ENCODE data around the gene PRDM15. TPM values are rescaled to one million over a fixed set of nuclear protein-coding genes. Genes with fewer than 3 reads are reported as not detected.
A peak's percentile ranks its signal among the peaks of the same experiment; 100 is the strongest.

The PRDM15 gene
- total RNA-seq, 1 experiment from 2014 or later: 9.8 TPM

- ChIA-PET CTCF (no interaction called here), POLR2A (no interaction called here), RAD21 (ENCODE audit: low non-redundant PET in 1 of 2, low total read pairs in 2 of 2, uncharacterized antibody in 2 of 2, unreplicated experiment in 2 of 2) (no interaction called here)
- Histone ChIP-seq H3K27me3 (ENCODE audit: insufficient read depth, low read length) (no peaks in the 10 kb centered on the region), H3K9me3 (ENCODE audit: control insufficient read depth in 1 of 2, insufficient read depth in 1 of 2, low read depth in 1 of 2, low read length in 2 of 2) (no peaks in the 10 kb centered on the region), H2AFZ (ENCODE audit: low read depth, low read length, poor library complexity, severe bottlenecking) (no peak overlapping the region), H3K79me2 (ENCODE audit: insufficient read depth, low read length) (no peaks in the 10 kb centered on the region), H3K4me1 (ENCODE audit: control insufficient read depth in 1 of 2, insufficient read depth in 2 of 2, low read length in 2 of 2) (peaks cover 0 to 14% of the 10 kb centered on the region in 2 experiments; a peak in 1 of 4 replicates), H3K4me2 (ENCODE audit: low read length) (no peak overlapping the region), H3K27ac (ENCODE audit: low read depth, low read length) (no peak overlapping the region), H4K20me1 (ENCODE audit: insufficient read depth) (no peaks in the 10 kb centered on the region), H3K9ac (ENCODE audit: low read length) (no peak overlapping the region), H3K36me3 (ENCODE audit: control insufficient read depth in 1 of 2, insufficient read depth in 2 of 2, low read length in 2 of 2) (peaks cover 0 to 5% of the 10 kb centered on the region in 2 experiments; a peak in 1 of 4 replicates), H3K9me2 (ENCODE audit: insufficient read depth) (no peaks in the 10 kb centered on the region), H3K4me3 (replicated peaks in 1 of 2; ENCODE audit: low read depth in 1 of 2, low read length in 2 of 2) (no peak overlapping the region)
- no peak for DNase-seq (ENCODE audit: low read depth, low spot score)
- no peak for TF ChIP-seq ATF3 (IDR thresholded peaks at IDR 0.05)
- TF ChIP-seq POLR2AphosphoS5 (IDR thresholded peaks at IDR 0.05; ENCODE audit: low read depth, low read length): no peak
- no peak for TF ChIP-seq CEBPB (IDR thresholded peaks at IDR 0.05; ENCODE audit: low read depth)
- TF ChIP-seq YY1 (IDR thresholded peaks at IDR 0.05; ENCODE audit: extremely low read depth, insufficient replicate concordance, low read depth, low read length): no peak
- TF ChIP-seq SRF (IDR thresholded peaks at IDR 0.05; ENCODE audit: low read depth): no peak
- no peak for TF ChIP-seq JUND (IDR thresholded peaks at IDR 0.05)
- TF ChIP-seq TCF7L2 (IDR thresholded peaks at IDR 0.05; ENCODE audit: borderline replicate concordance, extremely low read depth, insufficient read depth, insufficient read length): no peak
- TF ChIP-seq EZH2 (IDR thresholded peaks at IDR 0.05): no peak
- no peak for TF ChIP-seq SIN3A (IDR thresholded peaks at IDR 0.05; ENCODE audit: low read depth)
- TF ChIP-seq EZH2phosphoT487 (IDR thresholded peaks at IDR 0.05; ENCODE audit: borderline replicate concordance): no peak
- no peak for TF ChIP-seq FOSL1 (IDR thresholded peaks at IDR 0.05; ENCODE audit: low read depth)
- TF ChIP-seq ELF1 (IDR thresholded peaks at IDR 0.05; ENCODE audit: borderline replicate concordance, low read depth): no peak
- no peak for TF ChIP-seq ZFX (IDR thresholded peaks at IDR 0.05)
- TF ChIP-seq ZNF274 (IDR thresholded peaks at IDR 0.05; ENCODE audit: low read depth, low read length): no peak
- no peak for TF ChIP-seq CBX3 (IDR thresholded peaks at IDR 0.05; ENCODE audit: low read depth)
- TF ChIP-seq, protein P1, sequence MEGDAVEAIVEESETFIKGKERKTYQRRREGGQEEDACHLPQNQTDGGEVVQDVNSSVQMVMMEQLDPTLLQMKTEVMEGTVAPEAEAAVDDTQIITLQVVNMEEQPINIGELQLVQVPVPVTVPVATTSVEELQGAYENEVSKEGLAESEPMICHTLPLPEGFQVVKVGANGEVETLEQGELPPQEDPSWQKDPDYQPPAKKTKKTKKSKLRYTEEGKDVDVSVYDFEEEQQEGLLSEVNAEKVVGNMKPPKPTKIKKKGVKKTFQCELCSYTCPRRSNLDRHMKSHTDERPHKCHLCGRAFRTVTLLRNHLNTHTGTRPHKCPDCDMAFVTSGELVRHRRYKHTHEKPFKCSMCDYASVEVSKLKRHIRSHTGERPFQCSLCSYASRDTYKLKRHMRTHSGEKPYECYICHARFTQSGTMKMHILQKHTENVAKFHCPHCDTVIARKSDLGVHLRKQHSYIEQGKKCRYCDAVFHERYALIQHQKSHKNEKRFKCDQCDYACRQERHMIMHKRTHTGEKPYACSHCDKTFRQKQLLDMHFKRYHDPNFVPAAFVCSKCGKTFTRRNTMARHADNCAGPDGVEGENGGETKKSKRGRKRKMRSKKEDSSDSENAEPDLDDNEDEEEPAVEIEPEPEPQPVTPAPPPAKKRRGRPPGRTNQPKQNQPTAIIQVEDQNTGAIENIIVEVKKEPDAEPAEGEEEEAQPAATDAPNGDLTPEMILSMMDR (IDR thresholded peaks at IDR 0.05 in 2 of 3, conservative IDR thresholded peaks at IDR 0.05 in 1 of 3; ENCODE audit: borderline replicate concordance in 1 of 3, insufficient read depth in 1 of 3, low read depth in 2 of 3, low read length in 2 of 3): no peak
- no peak for TF ChIP-seq RAD21 (IDR thresholded peaks at IDR 0.05; ENCODE audit: low read depth)
- 0 out of 2 replicates have a peak, but pooled peaks have one; percentile 15 for ATAC-seq
- intact Hi-C loops (cut with micrococcal nuclease): loop anchor here (10.0 kb wide), 1 partner anchor 980 kb away; no protein-coding TSS in a partner anchor
- BruUV-seq (replicated peaks): no TSS peak
Measured at GRCh38 chr21:41884501-41885030, 5.4 kb upstream of the PRDM15 start.
